OCI-LY1 (cell line): ENCODE data around the gene NPAS4.
A peak's percentile ranks its signal among the peaks of the same experiment; 100 is the strongest.

Experiments used
- H2AFZ ChIP-seq: fragments of 200-600 bp; sonication (generic), shearing (Covaris generic); 2 replicates; pipeline ENCODE4 v1.6.0; 2014; ENCODE audit warnings: antibody characterized with exemption, mild to moderate bottlenecking, low read length
- H3F3A ChIP-seq: fragments of 200-600 bp; sonication (generic), shearing (Covaris generic); 2 replicates; pipeline ENCODE4 v1.6.0; 2014; ENCODE audit warnings: mild to moderate bottlenecking, antibody characterized with exemption, low read length, moderate library complexity; ENCODE audit not compliant: insufficient read depth
- H3K27ac ChIP-seq: fragments of 200-600 bp; sonication (generic); 2 replicates; pipeline ENCODE4 v1.5.1; 2014; ENCODE audit warnings: low read length, mixed run types, mild to moderate bottlenecking, low read depth; ENCODE audit not compliant: poor library complexity, severe bottlenecking
- H3K27me3 ChIP-seq: fragments of 200-600 bp; sonication (generic); 2 replicates; pipeline ENCODE4 v1.6.0; 2014; ENCODE audit warnings: antibody characterized with exemption, mild to moderate bottlenecking, low read length, moderate library complexity; ENCODE audit not compliant: insufficient read depth
- H3K36me3 ChIP-seq: fragments of 200-600 bp; sonication (generic); 2 replicates; pipeline ENCODE4 v1.6.1; 2014; ENCODE audit warnings: mild to moderate bottlenecking, antibody characterized with exemption, low read length, moderate library complexity, mixed read lengths; ENCODE audit not compliant: insufficient read depth
- H3K4me1 ChIP-seq: fragments of 200-600 bp; sonication (generic); 2 replicates; pipeline ENCODE4 v1.5.1; 2014; ENCODE audit warnings: mild to moderate bottlenecking, low read length, moderate library complexity; ENCODE audit not compliant: insufficient read depth, severe bottlenecking
- H3K4me2 ChIP-seq: fragments of 200-600 bp; sonication (generic), shearing (Covaris generic); 2 replicates; pipeline ENCODE4 v1.6.1; 2014; ENCODE audit warnings: low read length
- H3K4me3 ChIP-seq: fragments of 200-600 bp; sonication (generic); 2 replicates; pipeline ENCODE4 v1.5.1; 2014; ENCODE audit warnings: low read length, low read depth, mild to moderate bottlenecking, mixed read lengths; ENCODE audit not compliant: poor library complexity, severe bottlenecking
- H3K79me2 ChIP-seq: fragments of 200-600 bp; shearing (Covaris generic); 2 replicates; pipeline ENCODE4 v1.6.1; 2016; ENCODE audit warnings: mixed run types, low read length, mixed read lengths; ENCODE audit not compliant: insufficient read depth
- H3K9ac ChIP-seq: fragments of 200-600 bp; sonication (generic), shearing (Covaris generic); 2 replicates; pipeline ENCODE4 v1.6.1; 2014; ENCODE audit warnings: mild to moderate bottlenecking, low read length, mixed read lengths
- H3K9me2 ChIP-seq: fragments of 200-600 bp; sonication (generic), shearing (Covaris generic); 2 replicates; pipeline ENCODE4 v1.6.1; 2014; ENCODE audit warnings: low read depth, mild to moderate bottlenecking, low read length, mixed read lengths
- H3K9me3 ChIP-seq: fragments of 200-600 bp; shearing (Covaris generic); 2 replicates; pipeline ENCODE4 v1.6.1; 2014; ENCODE audit warnings: low read length, mixed read lengths
- H4K20me1 ChIP-seq: fragments of 200-600 bp; sonication (generic), shearing (Covaris generic); 2 replicates; pipeline ENCODE4 v1.6.0; 2016; ENCODE audit warnings: mild to moderate bottlenecking, low read length; ENCODE audit not compliant: insufficient read depth
- CTCF ChIP-seq: fragments of 200-600 bp; sonication (generic), shearing (Covaris generic); IDR thresholded peaks from 2 replicates; pipeline ENCODE4 v1.5.1; 2017; ENCODE audit warnings: mild to moderate bottlenecking, antibody characterized with exemption, low read length, moderate library complexity, mixed read lengths
- EZH2 ChIP-seq: fragments of 200-600 bp; sonication (generic), shearing (Covaris generic); IDR thresholded peaks from 2 replicates; pipeline ENCODE4 v1.8.0; 2017; ENCODE audit warnings: borderline replicate concordance, mixed run types, mild to moderate bottlenecking, antibody characterized with exemption, low read length, moderate library complexity, mixed read lengths

NPAS4 gene

GRCh38 chr11:66418168-66418985 is 2.5 kb upstream of the NPAS4 start:
- no peaks in the 10 kb centered on the region for H3K9me2 ChIP-seq
- no peaks in the 10 kb centered on the region; the same call in 1 of the 2 replicates for H3F3A ChIP-seq
- no peak overlapping the region for H2AFZ ChIP-seq
- H3K27me3 ChIP-seq = no peaks in the 10 kb centered on the region
- H3K27ac ChIP-seq = no peak overlapping the region
- no peak overlapping the region for H3K4me3 ChIP-seq
- no peaks in the 10 kb centered on the region for H3K79me2 ChIP-seq
- no peaks in the 10 kb centered on the region for H3K36me3 ChIP-seq
- H3K4me1 ChIP-seq = no peaks in the 10 kb centered on the region
- no peak overlapping the region for H3K9ac ChIP-seq
- no peaks in the 10 kb centered on the region for H4K20me1 ChIP-seq
- TF ChIP-seq EZH2 (no peak), CTCF (peak; percentile 15; the same call in 1 of the 2 replicates)
- no peaks in the 10 kb centered on the region for H3K9me3 ChIP-seq
- H3K4me2 ChIP-seq = no peak overlapping the region

- no peak overlapping the region for H2AFZ ChIP-seq
- H3K9ac ChIP-seq = no peak overlapping the region
- no peaks in the 10 kb centered on the region for H3K36me3 ChIP-seq
- no peak overlapping the region for H3K4me2 ChIP-seq
- H3K27ac ChIP-seq = no peak overlapping the region
- no peaks in the 10 kb centered on the region for H3K9me2 ChIP-seq
- H3K27me3 ChIP-seq = no peaks in the 10 kb centered on the region
- no peak overlapping the region for H3K4me3 ChIP-seq
- TF ChIP-seq EZH2 (no peak), CTCF (no peak)
- H3K79me2 ChIP-seq = no peaks in the 10 kb centered on the region
- no peaks in the 10 kb centered on the region for H3K9me3 ChIP-seq
- H3K4me1 ChIP-seq = no peaks in the 10 kb centered on the region
- H4K20me1 ChIP-seq = no peaks in the 10 kb centered on the region
- H3F3A ChIP-seq = no peaks in the 10 kb centered on the region; the same call in 1 of the 2 replicates
Measured at GRCh38 chr11:66418986-66419308, 1.9 kb upstream of the NPAS4 start.

GRCh38 chr11:66419825-66420224 is 1.0 kb upstream of the NPAS4 start:
- Histone ChIP-seq H3K4me1 (no peaks in the 10 kb centered on the region), H3K4me3 (no peak overlapping the region), H4K20me1 (no peaks in the 10 kb centered on the region), H3K79me2 (no peaks in the 10 kb centered on the region), H3K27ac (no peak overlapping the region), H3K36me3 (no peaks in the 10 kb centered on the region), H3K4me2 (no peak overlapping the region), H3F3A (no peaks in the 10 kb centered on the region; the same call in 1 of the 2 replicates), H3K9me3 (no peaks in the 10 kb centered on the region), H3K9ac (no peak overlapping the region), H3K9me2 (no peaks in the 10 kb centered on the region), H2AFZ (no peak overlapping the region), H3K27me3 (no peaks in the 10 kb centered on the region)
- TF ChIP-seq EZH2 = no peak
- no peak for TF ChIP-seq CTCF
